ENCODE measurements around the gene MSL3.

MSL3 gene

DNA sequence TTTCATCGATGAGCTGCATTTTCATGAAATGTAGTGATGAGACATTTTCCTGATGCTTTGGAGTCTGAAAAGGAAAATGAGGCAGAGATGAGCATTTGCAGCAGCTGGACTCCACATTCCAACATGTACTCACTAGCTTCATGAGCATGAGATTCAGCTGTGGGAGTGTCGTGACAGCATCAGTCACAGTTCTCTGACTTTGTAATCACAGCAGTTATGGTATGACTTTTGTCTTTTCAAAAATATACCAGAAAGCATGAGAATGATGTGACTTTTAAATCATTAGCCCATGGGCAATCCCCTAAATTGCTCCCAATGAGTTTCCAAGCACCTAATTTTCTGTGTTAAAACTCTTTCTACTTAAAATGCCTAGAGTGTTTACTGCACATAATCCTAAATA lies 18.3 kb upstream of the MSL3 start:
- Histone ChIP-seq H3K36me3 (ENCODE audit: control insufficient read depth in 2 of 2, insufficient read depth in 1 of 2, low read length in 2 of 2) (no peaks in the 10 kb centered on the region), H3K27ac (ENCODE audit: extremely low read depth, low read depth, low read length) (no peak overlapping the region), H3K4me3 (ENCODE audit: low read depth, low read length) (no peak overlapping the region), H3K4me1 (ENCODE audit: control insufficient read depth, insufficient read depth, low read length) (no peaks in the 10 kb centered on the region), H3K9me3 (ENCODE audit: control insufficient read depth, insufficient read depth, low read depth, low read length) (no peaks in the 10 kb centered on the region)
- TF ChIP-seq ZNF624 (tag by site-specific recombination; IDR thresholded peaks at IDR 0.05) (no peak), BCL11A (tag by site-specific recombination; IDR thresholded peaks at IDR 0.05; ENCODE audit: low read depth) (no peak), ZBTB21 (tag by site-specific recombination; IDR thresholded peaks at IDR 0.05) (no peak), ZNF530 (tag by site-specific recombination; IDR thresholded peaks at IDR 0.05; ENCODE audit: low read depth) (no peak), ZNF837 (tag by site-specific recombination; IDR thresholded peaks at IDR 0.05) (no peak), ZNF830 (tag by site-specific recombination; IDR thresholded peaks at IDR 0.05; ENCODE audit: low read depth) (no peak), ZBTB20 (tag by site-specific recombination; IDR thresholded peaks at IDR 0.05) (no peak), ZNF677 (tag by site-specific recombination; IDR thresholded peaks at IDR 0.05) (no peak)
- TF ChIP-seq, protein P1, sequence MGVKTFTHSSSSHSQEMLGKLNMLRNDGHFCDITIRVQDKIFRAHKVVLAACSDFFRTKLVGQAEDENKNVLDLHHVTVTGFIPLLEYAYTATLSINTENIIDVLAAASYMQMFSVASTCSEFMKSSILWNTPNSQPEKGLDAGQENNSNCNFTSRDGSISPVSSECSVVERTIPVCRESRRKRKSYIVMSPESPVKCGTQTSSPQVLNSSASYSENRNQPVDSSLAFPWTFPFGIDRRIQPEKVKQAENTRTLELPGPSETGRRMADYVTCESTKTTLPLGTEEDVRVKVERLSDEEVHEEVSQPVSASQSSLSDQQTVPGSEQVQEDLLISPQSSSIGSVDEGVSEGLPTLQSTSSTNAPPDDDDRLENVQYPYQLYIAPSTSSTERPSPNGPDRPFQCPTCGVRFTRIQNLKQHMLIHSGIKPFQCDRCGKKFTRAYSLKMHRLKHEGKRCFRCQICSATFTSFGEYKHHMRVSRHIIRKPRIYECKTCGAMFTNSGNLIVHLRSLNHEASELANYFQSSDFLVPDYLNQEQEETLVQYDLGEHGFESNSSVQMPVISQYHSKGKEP (tag by site-specific recombination; IDR thresholded peaks at IDR 0.05): no peak
- ChIA-PET CTCF (interaction anchor here (1.0 kb wide), 1 partner anchor 31 kb away, joined by 4 read pairs; no protein-coding TSS in a partner anchor), POLR2A (no interaction called here)

- Histone ChIP-seq H3K27ac (ENCODE audit: extremely low read depth, low read depth, low read length) (no peak overlapping the region), H3K9me3 (ENCODE audit: control insufficient read depth, insufficient read depth, low read depth, low read length) (no peaks in the 10 kb centered on the region), H3K36me3 (ENCODE audit: control insufficient read depth in 2 of 2, insufficient read depth in 1 of 2, low read length in 2 of 2) (no peaks in the 10 kb centered on the region), H3K4me3 (ENCODE audit: low read depth, low read length) (no peak overlapping the region), H3K4me1 (ENCODE audit: control insufficient read depth, insufficient read depth, low read length) (no peaks in the 10 kb centered on the region)
- ChIA-PET POLR2A (no interaction called here), CTCF (no interaction called here)
- TF ChIP-seq SP2 (tag by site-specific recombination; IDR thresholded peaks at IDR 0.05): no peak
- TF ChIP-seq MZF1 (tag by site-specific recombination; IDR thresholded peaks at IDR 0.05; ENCODE audit: borderline replicate concordance): no peak
- no peak for TF ChIP-seq ELK4 (IDR thresholded peaks at IDR 0.05; ENCODE audit: borderline replicate concordance, low read depth, low read length)
- TF ChIP-seq KLF16 (tag by site-specific recombination; IDR thresholded peaks at IDR 0.05): no peak
- TF ChIP-seq ZNF2 (tag by site-specific recombination; IDR thresholded peaks at IDR 0.05): no peak
- no peak for TF ChIP-seq ZBTB7A (tag by site-specific recombination; IDR thresholded peaks at IDR 0.05; ENCODE audit: low read depth)
- no peak for TF ChIP-seq ZNF114 (tag by site-specific recombination; IDR thresholded peaks at IDR 0.05)
- no peak for TF ChIP-seq ZIC2 (tag by site-specific recombination; IDR thresholded peaks at IDR 0.05)
- no peak for TF ChIP-seq GLI2 (tag by site-specific recombination; IDR thresholded peaks at IDR 0.05; ENCODE audit: borderline replicate concordance, low read depth)
- TF ChIP-seq, protein P2, sequence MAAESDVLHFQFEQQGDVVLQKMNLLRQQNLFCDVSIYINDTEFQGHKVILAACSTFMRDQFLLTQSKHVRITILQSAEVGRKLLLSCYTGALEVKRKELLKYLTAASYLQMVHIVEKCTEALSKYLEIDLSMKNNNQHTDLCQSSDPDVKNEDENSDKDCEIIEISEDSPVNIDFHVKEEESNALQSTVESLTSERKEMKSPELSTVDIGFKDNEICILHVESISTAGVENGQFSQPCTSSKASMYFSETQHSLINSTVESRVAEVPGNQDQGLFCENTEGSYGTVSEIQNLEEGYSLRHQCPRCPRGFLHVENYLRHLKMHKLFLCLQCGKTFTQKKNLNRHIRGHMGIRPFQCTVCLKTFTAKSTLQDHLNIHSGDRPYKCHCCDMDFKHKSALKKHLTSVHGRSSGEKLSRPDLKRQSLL (tag by site-specific recombination; IDR thresholded peaks at IDR 0.05): no peak
- no peak for TF ChIP-seq ZNF473 (tag by site-specific recombination; IDR thresholded peaks at IDR 0.05)
- TF ChIP-seq, protein P1 (tag by site-specific recombination; IDR thresholded peaks at IDR 0.05): no peak
- TF ChIP-seq KLF10 (tag by site-specific recombination; IDR thresholded peaks at IDR 0.05): no peak
- TF ChIP-seq ZNF518A (tag by site-specific recombination; conservative IDR thresholded peaks at IDR 0.05; ENCODE audit: low read depth): no peak
- no peak for TF ChIP-seq ZNF521 (tag by site-specific recombination; IDR thresholded peaks at IDR 0.05)
- no peak for TF ChIP-seq ZNF777 (tag by site-specific recombination; IDR thresholded peaks at IDR 0.05; ENCODE audit: borderline replicate concordance)
- TF ChIP-seq ZNF747 (tag by site-specific recombination; IDR thresholded peaks at IDR 0.05): no peak
Measured at GRCh38 chrX:11740794-11741193, 17.2 kb upstream of the MSL3 start.
